GM21825 (cell line): ENCODE measurements around the gene CRISPLD2.

Experiments used
- ATAC-seq: cut with Tn5 transposase; IDR thresholded peaks from one replicate; pipeline ENCODE4 v1.9.1; 2021; ENCODE audit warnings: mild to moderate bottlenecking, moderate library complexity; ENCODE audit not compliant: unreplicated experiment

The CRISPLD2 gene

GRCh38 chr16:84819644-84820304 is at the start of gene CRISPLD2:
CRISPLD2 (plus strand) TSS chr16:84819985; CDS start chr16:84838496, 18,511 bp downstream.
- ATAC-seq = no peak

GRCh38 chr16:84773312-84773711 is 46.5 kb upstream of the CRISPLD2 start:
- no peak for ATAC-seq

GRCh38 chr16:84774810-84775209 is 45.0 kb upstream of the CRISPLD2 start:
- no peak for ATAC-seq

- no peak for ATAC-seq
Observed at GRCh38 chr16:84775262-84775810, 44.4 kb upstream of the CRISPLD2 start.

GRCh38 chr16:84777435-84777834 is 42.4 kb upstream of the CRISPLD2 start:
- ATAC-seq = no peak

- no peak for ATAC-seq
Observed at GRCh38 chr16:84778720-84779119, 41.1 kb upstream of the CRISPLD2 start.

- ATAC-seq = no peak
Observed at GRCh38 chr16:84780063-84780462, 39.7 kb upstream of the CRISPLD2 start.

GRCh38 chr16:84780544-84781376 is 39.0 kb upstream of the CRISPLD2 start:
- no peak for ATAC-seq

- ATAC-seq = no peak
Observed at GRCh38 chr16:84782846-84783245, 36.9 kb upstream of the CRISPLD2 start.

GRCh38 chr16:84785843-84786581 is 33.8 kb upstream of the CRISPLD2 start:
- no peak for ATAC-seq

- no peak for ATAC-seq
Observed at GRCh38 chr16:84786605-84787262, 33.1 kb upstream of the CRISPLD2 start.

GRCh38 chr16:84787263-84787622 is 32.5 kb upstream of the CRISPLD2 start:
- ATAC-seq = no peak

- no peak for ATAC-seq
Observed at GRCh38 chr16:84788920-84789391, 30.8 kb upstream of the CRISPLD2 start.

- ATAC-seq = no peak
Observed at GRCh38 chr16:84789431-84789830, 30.4 kb upstream of the CRISPLD2 start.

- no peak for ATAC-seq
Observed at GRCh38 chr16:84790301-84790700, 29.5 kb upstream of the CRISPLD2 start.

GRCh38 chr16:84791088-84791487 is 28.7 kb upstream of the CRISPLD2 start:
- ATAC-seq = no peak

- ATAC-seq = no peak
Observed at GRCh38 chr16:84791501-84791900, 28.3 kb upstream of the CRISPLD2 start.

- no peak for ATAC-seq
Observed at GRCh38 chr16:84794186-84794585, 25.6 kb upstream of the CRISPLD2 start.

- no peak for ATAC-seq
Observed at GRCh38 chr16:84794626-84795025, 25.2 kb upstream of the CRISPLD2 start.

- ATAC-seq = no peak
Observed at GRCh38 chr16:84795329-84796053, 24.3 kb upstream of the CRISPLD2 start.
